AG04450 (cell line): ENCODE measurements around the gene CREB5. TPM values are rescaled to one million over a fixed set of nuclear protein-coding genes. Genes with fewer than 3 reads are reported as not detected.
"Not testable (repeated sequence)": the region's sequence is repeated elsewhere in the genome, so short reads cannot be mapped to it uniquely, and the experiment has no call there.

Source experiments
- CTCF ChIA-PET: fragments of 300-600, 350-600 bp; formaldehyde crosslinking; extraction: SDS; loops from one replicate; lab custom pipeline; 2022; ENCODE audit warnings: antibody characterized with exemption, inconsistent platforms; lab: Charles Lee
- POLR2A ChIA-PET: fragments of 350-600 bp; formaldehyde crosslinking; extraction: SDS; loops from one replicate; lab custom pipeline; 2021; ENCODE audit warnings: antibody characterized with exemption, inconsistent platforms; lab: Yijun Ruan, JAX
- DNase-seq: peaks from one replicate; pipeline ENCODE4 v3.0.0-alpha.2; 2011; ENCODE audit warnings: low read depth, low spot score
- H3K27ac ChIP-seq: one replicate; pipeline ENCODE4 v1.5.1; 2012; ENCODE audit warnings: low read depth, low read length, control low read depth
- H3K27me3 ChIP-seq: one replicate; pipeline ENCODE4 v1.6.0; 2012; ENCODE audit warnings: low read length; ENCODE audit not compliant: control insufficient read depth, insufficient read depth
- H3K4me3 ChIP-seq: 2 replicates; pipeline ENCODE4 v1.5.1; 2011; ENCODE audit warnings: mild to moderate bottlenecking, low read depth, low read length, control low read depth
- H3K9me3 ChIP-seq: 2 replicates; pipeline ENCODE4 v1.5.1; 2012; ENCODE audit warnings: low read length; ENCODE audit not compliant: control insufficient read depth, insufficient read depth
- CTCF ChIP-seq: IDR thresholded peaks from 2 replicates; pipeline ENCODE4 v1.5.1; 2011; ENCODE audit warnings: low read depth, low read length, control low read depth, inconsistent platforms
- polyA plus RNA-seq: library from polyadenylated mRNA; depleted of rRNA; stranded (reverse); fragments of >200 nt; gene quantifications from 2 replicates; pipeline ENCODE4 v1.2.3, GENCODE V29; 2011

The CREB5 gene
- polyA plus RNA-seq, 1 experiment, result 22.1 TPM

DNA sequence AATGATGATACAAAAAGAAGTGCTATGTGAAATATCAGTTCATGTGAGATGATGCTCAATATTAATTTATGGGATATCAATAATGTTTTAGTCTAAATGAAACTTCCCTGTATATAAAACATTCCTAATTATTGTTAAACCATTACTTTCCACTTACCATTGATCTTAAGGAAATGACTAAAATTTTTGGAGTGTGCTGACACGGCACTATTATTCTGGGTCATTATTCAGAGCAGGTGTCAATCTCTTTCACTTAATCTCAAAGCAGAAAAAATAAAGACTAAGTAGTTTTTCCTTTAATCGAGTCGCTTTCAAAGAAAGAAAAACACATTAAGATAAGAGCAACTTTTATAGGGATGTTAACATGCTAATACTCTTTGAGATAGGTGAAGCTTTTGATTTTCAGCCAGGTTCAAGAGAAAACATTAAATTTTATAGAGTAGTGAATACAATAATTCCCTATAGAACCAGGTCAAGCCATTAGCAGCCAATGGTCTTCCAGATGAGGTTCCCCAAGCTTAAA is 11.4 kb upstream of the CREB5 start:
- no peaks in the 10 kb centered on the region for H3K9me3 ChIP-seq
- no peak for DNase-seq
- CTCF ChIA-PET, result interaction anchor here (1.4 to 2.6 kb wide), 3 partner anchors 9 to 12 kb away, joined by 5 to 10 read pairs (median 6); no protein-coding TSS in a partner anchor
- no peak for TF ChIP-seq CTCF
- H3K27ac ChIP-seq, result no peak overlapping the region
- no peaks in the 10 kb centered on the region for H3K27me3 ChIP-seq
- H3K4me3 ChIP-seq, result no peak overlapping the region
- POLR2A ChIA-PET, result no interaction called here

DNA sequence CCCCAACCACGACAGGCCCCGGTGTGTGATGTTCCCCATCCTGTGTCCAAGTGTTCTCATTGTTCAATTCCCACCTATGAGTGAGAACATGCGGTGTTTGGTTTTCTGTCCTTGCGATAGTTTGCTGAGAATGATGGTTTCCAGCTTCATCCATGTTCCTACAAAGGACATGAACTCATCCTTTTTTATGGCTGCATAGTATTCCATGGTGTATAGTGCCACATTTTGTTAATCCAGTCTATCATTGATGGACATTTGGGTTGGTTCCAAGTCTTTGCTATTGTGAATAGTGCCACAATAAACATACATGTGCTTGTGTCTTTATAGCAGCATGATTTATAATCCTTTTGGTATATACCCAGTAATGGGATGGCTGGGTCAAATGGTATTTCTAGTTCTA is 10.8 kb upstream of the CREB5 start:
- CTCF ChIA-PET, result interaction anchor here (1.4 to 2.0 kb wide), 2 partner anchors 10 to 12 kb away, joined by 5 to 6 read pairs; no protein-coding TSS in a partner anchor

GRCh38 chr7:28405662-28406061 is 6.7 kb upstream of the CREB5 start:
- Histone ChIP-seq H3K27me3 (no peaks in the 10 kb centered on the region), H3K9me3 (no peaks in the 10 kb centered on the region), H3K4me3 (no peak overlapping the region), H3K27ac (peak overlapping the region; percentile 31)
- ChIA-PET POLR2A (no interaction called here), CTCF (interaction anchor here (0.6 kb wide), 2 partner anchors 16 to 687 kb away, joined by 3 read pairs; no protein-coding TSS in a partner anchor)
- peak; percentile 68 for DNase-seq
- no peak for TF ChIP-seq CTCF

More for the DNA sequence above, 10.8 kb upstream of the CREB5 start:
- H3K27me3 ChIP-seq, POLR2A ChIA-PET, H3K9me3 ChIP-seq, H3K27ac ChIP-seq, DNase-seq, H3K4me3 ChIP-seq: not testable (repeated sequence)

GRCh38 chr7:28406192-28406591 is 6.1 kb upstream of the CREB5 start:
- DNase-seq, result no peak
- CTCF ChIA-PET, result interaction anchor here (0.6 to 1.6 kb wide), 2 partner anchors 16 to 18 kb away, joined by 3 to 5 read pairs; no protein-coding TSS in a partner anchor
- POLR2A ChIA-PET, result no interaction called here
- peak overlapping the region; percentile 31 for H3K27ac ChIP-seq
- H3K4me3 ChIP-seq, result no peak overlapping the region
- TF ChIP-seq CTCF, result no peak
- H3K9me3 ChIP-seq, result no peaks in the 10 kb centered on the region
- H3K27me3 ChIP-seq, result no peaks in the 10 kb centered on the region

DNA sequence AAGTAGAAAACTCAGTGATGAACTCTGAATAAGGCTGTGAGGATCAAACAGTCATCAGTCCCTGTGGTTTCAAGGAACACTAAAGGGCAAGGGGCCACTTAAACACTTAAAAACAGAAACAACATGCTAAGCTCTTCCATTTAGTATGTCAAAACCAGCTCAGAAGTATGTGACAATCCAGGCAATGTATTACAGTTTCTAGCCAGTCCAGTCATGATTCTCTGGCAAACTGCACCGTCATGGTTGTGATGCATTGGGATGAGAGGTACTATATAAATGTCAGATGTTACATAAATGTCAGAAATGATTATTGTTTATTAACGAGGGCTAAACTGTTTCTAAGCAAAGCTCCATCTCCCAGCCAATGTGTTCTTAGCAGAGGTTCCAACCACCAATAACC is 4.7 kb upstream of the CREB5 start:
- no peaks in the 10 kb centered on the region for H3K9me3 ChIP-seq
- no peaks in the 10 kb centered on the region for H3K27me3 ChIP-seq
- ChIA-PET CTCF (interaction anchor here (0.6 to 2.3 kb wide), 6 partner anchors 18 to 220 kb away, joined by 3 to 9 read pairs (median 4); no protein-coding TSS in a partner anchor), POLR2A (interaction anchor here (1.1 kb wide), 1 partner anchor 50 kb away, joined by 3 read pairs; no protein-coding TSS in a partner anchor)
- peak overlapping the region; percentile 81 for H3K27ac ChIP-seq
- no peak for TF ChIP-seq CTCF
- no peak overlapping the region for H3K4me3 ChIP-seq
- no peak for DNase-seq
